K562 (cell line): ENCODE results near the gene AGPAT3. TPM values are rescaled to one million over a fixed set of nuclear protein-coding genes. Genes with fewer than 3 reads are reported as not detected.

Experiments used
- CBX2 ChIP-seq: fragments of 200-600 bp; sonication (generic); IDR thresholded peaks from one replicate; pipeline ENCODE4 v1.6.1; 2012; ENCODE audit warnings: mild to moderate bottlenecking, low read length, inconsistent platforms; ENCODE audit not compliant: insufficient read depth, poor library complexity, severe bottlenecking
- CREB3L1 ChIP-seq: fragments of 450-650 bp; IDR thresholded peaks from 2 replicates; pipeline ENCODE4 v1.6.1; 2014; ENCODE audit warnings: low read depth, mild to moderate bottlenecking, moderate library complexity, borderline replicate concordance
- ETS2 ChIP-seq: IDR thresholded peaks from 2 replicates; pipeline ENCODE4 v1.6.1; 2016; ENCODE audit warnings: borderline replicate concordance, missing genetic modification characterization, mild to moderate bottlenecking, moderate library complexity, missing compliant biosample characterization; ENCODE audit not compliant: poor library complexity, severe bottlenecking
- GABPB1 ChIP-seq: sonication (generic); formaldehyde crosslinking; IDR thresholded peaks from 2 replicates; pipeline ENCODE4 v1.8.0; 2022; ENCODE audit warnings: mild to moderate bottlenecking, missing genetic modification reagents
- HNRNPK ChIP-seq: fragments of 200-400 bp; formaldehyde crosslinking; IDR thresholded peaks from one replicate; pipeline ENCODE4 v1.6.1; 2018; ENCODE audit warnings: mild to moderate bottlenecking, low read depth, low read length; ENCODE audit not compliant: poor library complexity, severe bottlenecking
- JUN ChIP-seq, 2 experiments: sonication (generic) in 1 of 2; formaldehyde crosslinking in 1 of 2; IDR thresholded peaks; 2 replicates each; pipeline versions ENCODE4 v1.6.1 to v1.8.0; 2012 to 2022; ENCODE audit warnings: borderline replicate concordance in 2 of 2, mild to moderate bottlenecking in 2 of 2, improper control_type of control experiment in 1 of 2, low read depth in 1 of 2, low read length in 1 of 2, missing genetic modification reagents in 1 of 2
- JUNB ChIP-seq: fragments of 450-650 bp; formaldehyde crosslinking; conservative IDR thresholded peaks from 2 replicates; pipeline ENCODE4 v1.4.0; 2020; ENCODE audit warnings: mild to moderate bottlenecking
- KDM2B ChIP-seq: fragments of 250-450 bp; sonication (Bioruptor Pico); IDR thresholded peaks from 2 replicates; pipeline ENCODE4 v1.8.0; 2021; ENCODE audit warnings: mild to moderate bottlenecking, moderate library complexity
- KLF16 ChIP-seq: IDR thresholded peaks from 2 replicates; pipeline ENCODE4 v1.6.1; 2016; ENCODE audit warnings: antibody characterized with exemption
- MECOM ChIP-seq: fragments of 250-450 bp; sonication (Bioruptor Pico); IDR thresholded peaks from 2 replicates; pipeline ENCODE4 v1.8.0; 2022; ENCODE audit warnings: inconsistent platforms
- NFE2 ChIP-seq: IDR thresholded peaks from 2 replicates; pipeline ENCODE4 v1.6.1; 2014; ENCODE audit warnings: antibody characterized with exemption, low read depth
- NKRF ChIP-seq: fragments of 450-650 bp; IDR thresholded peaks from 2 replicates; pipeline ENCODE4 v1.6.1; 2016; ENCODE audit warnings: borderline replicate concordance
- SAFB ChIP-seq: fragments of 200-400 bp; formaldehyde crosslinking; IDR thresholded peaks from 2 replicates; pipeline ENCODE4 v1.6.1; 2017; ENCODE audit warnings: low read depth, low read length, borderline replicate concordance
- SIN3A ChIP-seq, 2 experiments: fragments of 150-350 bp in 1 of 2; IDR thresholded peaks; 2 replicates each; pipeline ENCODE4 v1.6.1; 2011 to 2016; ENCODE audit warnings: borderline replicate concordance in 2 of 2, low read depth in 2 of 2, low read length in 2 of 2, mild to moderate bottlenecking in 2 of 2, moderate library complexity in 2 of 2; ENCODE audit not compliant: control insufficient read depth in 1 of 2
- SNIP1 ChIP-seq: fragments of 450-650 bp; IDR thresholded peaks from 2 replicates; pipeline ENCODE4 v1.7.1; 2017; ENCODE audit warnings: low read depth, mild to moderate bottlenecking
- SREBF1 ChIP-seq: fragments of 150-350 bp; IDR thresholded peaks from 2 replicates; pipeline ENCODE4 v1.6.1; 2014; ENCODE audit warnings: antibody characterized with exemption, low read depth, low read length, borderline replicate concordance
- TFAP4 ChIP-seq: sonication (generic); formaldehyde crosslinking; IDR thresholded peaks from 2 replicates; pipeline ENCODE4 v1.8.0; 2022; ENCODE audit warnings: missing genetic modification reagents, mild to moderate bottlenecking, moderate library complexity, borderline replicate concordance
- TRIM25 ChIP-seq: fragments of 450-650 bp; IDR thresholded peaks from 2 replicates; pipeline ENCODE4 v1.7.0; 2016; ENCODE audit warnings: borderline replicate concordance
- ZNF23 ChIP-seq: fragments of 250-450 bp; sonication (Bioruptor Pico); IDR thresholded peaks from 2 replicates; pipeline ENCODE4 v1.4.0; 2020; ENCODE audit warnings: mild to moderate bottlenecking
- ZNF57 ChIP-seq: fragments of 450-650 bp; formaldehyde crosslinking; IDR thresholded peaks from 2 replicates; pipeline ENCODE4 v1.4.0; 2020; ENCODE audit warnings: mild to moderate bottlenecking, moderate library complexity
- ZNF644 ChIP-seq: fragments of 200-800 bp; sonication (Bioruptor generic); IDR thresholded peaks from 2 replicates; pipeline ENCODE4 v1.6.1; 2016; ENCODE audit warnings: low read depth, missing genetic modification characterization, missing compliant biosample characterization
- polyA plus RNA-seq, 8 experiments: library from polyadenylated mRNA; depleted of rRNA in 4 of 8; stranded (reverse) in 5 of 8; unstranded in 3 of 8; fragments of >200 nt; fragmentation: Nextera tagmentation in 2 of 8; fragmentation: Illumina TruSeq in 1 of 8; extraction: Ambion mirVana in 2 of 8; extraction: Trizol in 1 of 8; gene quantifications; 2 replicates each; pipeline versions ENCODE4 v1.2.1 to v1.2.3, GENCODE V29; 2011 to 2014; ENCODE audit warnings: inconsistent platforms in 1 of 8, missing spikeins in 1 of 8
- total RNA-seq, 7 experiments: library from RNA; depleted of rRNA in 6 of 7; stranded (reverse); fragments of >200 nt in 6 of 7; fragmentation: Illumina TruSeq in 2 of 7; extraction: Trizol in 2 of 7; gene quantifications; 2 replicates each; pipeline versions ENCODE4 v1.2.1 to v1.2.3, GENCODE V29; 2011 to 2021; ENCODE audit warnings: low replicate concordance in 1 of 7

Gene AGPAT3
- total and polyA plus RNA-seq, 9 of the 15 experiments (the other 6 are each of a cell fraction or from before 2014, with no cell fraction given) = 1.5 to 88.4 (median 35.7) TPM

GRCh38 chr21:43858806-43859648 is 6.0 kb upstream of the AGPAT3 start (continued):
- no peak for TF ChIP-seq NKRF
- TF ChIP-seq MECOM = no peak
- no peak for TF ChIP-seq SIN3A (IDR thresholded peaks at IDR 0.05; ENCODE audit: borderline replicate concordance in 2 of 2, control insufficient read depth in 1 of 2, low read depth in 2 of 2, low read length in 2 of 2)
- TF ChIP-seq ZNF23 (CRISPR knock-in tag) = no peak
- TF ChIP-seq SNIP1 = no peak
- TF ChIP-seq HNRNPK = no peak
- no peak for TF ChIP-seq JUN (IDR thresholded peaks at IDR 0.05; ENCODE audit: borderline replicate concordance, low read depth, low read length)
- TF ChIP-seq JUN (CRISPR knock-in tag; IDR thresholded peaks at IDR 0.05; ENCODE audit: borderline replicate concordance) = no peak
- TF ChIP-seq JUNB (CRISPR knock-in tag) = no peak
- no peak for TF ChIP-seq CREB3L1
- no peak for TF ChIP-seq GABPB1 (CRISPR knock-in tag)
- no peak for TF ChIP-seq KDM2B (CRISPR knock-in tag)
- TF ChIP-seq ZNF57 (CRISPR knock-in tag) = no peak
- TF ChIP-seq SREBF1 = no peak
- TF ChIP-seq KLF16 = no peak
- TF ChIP-seq TFAP4 (CRISPR knock-in tag) = peak; percentile 45; the same call in 1 of the 2 replicates
- TF ChIP-seq NFE2 = no peak
- no peak for TF ChIP-seq CBX2
- TF ChIP-seq SAFB = no peak
- no peak for TF ChIP-seq ETS2 (tag)
- TF ChIP-seq ZNF644 = no peak
- no peak for TF ChIP-seq TRIM25
